ENCODE data around the gene SNRNP48. TPM values are rescaled to one million over a fixed set of nuclear protein-coding genes. Genes with fewer than 3 reads are reported as not detected.

Gene SNRNP48
- total and polyA plus RNA-seq, 2 of the 8 experiments (the other 6 are each of a cell fraction or from before 2014, with no cell fraction given), result 7.7 to 21.0 TPM

DNA sequence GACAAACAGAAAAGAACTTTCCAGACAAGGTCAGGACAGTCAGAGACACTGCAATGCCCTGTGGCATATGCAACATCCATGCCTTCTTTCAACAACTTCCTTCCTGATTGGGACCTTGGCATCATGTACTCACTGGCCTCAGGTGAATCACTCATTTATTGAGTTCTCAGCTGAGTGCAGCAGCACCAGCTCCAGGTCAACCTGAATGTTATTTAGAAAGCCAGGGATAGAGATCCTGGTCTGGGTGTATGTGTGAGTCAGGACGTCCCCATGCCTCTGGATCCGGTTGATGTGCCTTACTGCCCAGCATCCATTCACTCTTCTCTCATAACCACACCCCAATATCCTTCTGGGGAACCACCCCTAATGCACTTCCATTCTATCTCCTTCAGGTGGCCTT, 54.4 kb downstream of the SNRNP48 start:
- Histone ChIP-seq H3K23ac (ENCODE audit: insufficient read length) (no peak overlapping the region), H2BK120ac (replicated peaks; ENCODE audit: low read depth, low read length) (no peak overlapping the region)
- POLR2A ChIA-PET (ENCODE audit: partially characterized antibody), result no interaction called here
- TF ChIP-seq ATF3 (IDR thresholded peaks at IDR 0.05; ENCODE audit: insufficient read depth, low read depth, low read length) (no peak), EZH2 (IDR thresholded peaks at IDR 0.05; ENCODE audit: low read depth, low read length, severe bottlenecking) (no peak), SP4 (IDR thresholded peaks at IDR 0.05; ENCODE audit: low read length) (no peak), CHD2 (IDR thresholded peaks at IDR 0.05; ENCODE audit: low read length) (no peak), SUZ12 (IDR thresholded peaks at IDR 0.05; ENCODE audit: low read length) (no peak), BCL11A (IDR thresholded peaks at IDR 0.05; ENCODE audit: low read depth in 2 of 2, low read length in 2 of 2) (no peak), KDM5A (IDR thresholded peaks at IDR 0.05; ENCODE audit: low read length) (no peak), KDM1A (IDR thresholded peaks at IDR 0.05; ENCODE audit: borderline replicate concordance, low read length) (no peak)

More for the DNA sequence above, 54.4 kb downstream of the SNRNP48 start:
- no peak overlapping the region for H3K4me3 ChIP-seq (ENCODE audit: extremely low read depth in 1 of 4, insufficient read depth in 2 of 4, low read depth in 3 of 4, low read length in 4 of 4)
- H3K4me1 ChIP-seq (replicated peaks in 1 of 4; ENCODE audit: control insufficient read depth in 3 of 4, insufficient read depth in 4 of 4, low read length in 3 of 4), result no peaks in the 10 kb centered on the region
- no peak overlapping the region for H2BK5ac ChIP-seq (ENCODE audit: low read depth, low read length)
- H3K56ac ChIP-seq (replicated peaks; ENCODE audit: insufficient read length, low read depth, low read length), result no peak overlapping the region
- H3K4me2 ChIP-seq (ENCODE audit: insufficient read depth in 1 of 2, low read depth in 2 of 2, low read length in 2 of 2), result no peak overlapping the region
- H3K9me3 ChIP-seq (ENCODE audit: insufficient read depth in 2 of 2, low read depth in 1 of 2, low read length in 1 of 2), result no peaks in the 10 kb centered on the region
- no peak for FAIRE-seq
- H3K23me2 ChIP-seq (ENCODE audit: low read depth, low read length), result no peaks in the 10 kb centered on the region
- CTCF ChIA-PET (ENCODE audit: partially characterized antibody), result interaction anchor here (0.8 to 0.9 kb wide), 2 partner anchors 29 to 434 kb away, joined by 3 read pairs; no protein-coding TSS in a partner anchor
- H4K20me1 ChIP-seq (replicated peaks in 1 of 2; ENCODE audit: control insufficient read depth in 1 of 2, insufficient read depth in 2 of 2, low read length in 2 of 2), result no peaks in the 10 kb centered on the region
- DNase-seq (ENCODE audit: low read depth in 1 of 2, low spot score in 2 of 2), result no peak
- H3K36me3 ChIP-seq (ENCODE audit: control insufficient read depth in 2 of 4, insufficient read depth in 4 of 4, low read length in 3 of 4), result no peaks in the 10 kb centered on the region
- 96% methylated on average over 2 of the region's 2 CpGs; no CpG with 5 or more reads in 1 of the 2 experiments for WGBS, 2 experiments (ENCODE audit: extremely low coverage in 1 of 2, insufficient coverage in 1 of 2, insufficient read length in 1 of 2, insufficient replicate concordance in 2 of 2, low coverage in 1 of 2, low lambda C conversion rate in 2 of 2, missing lambda C conversion rate in 1 of 2)
- H2BK20ac ChIP-seq (ENCODE audit: low read length), result no peak overlapping the region
- no peak overlapping the region for H3K9ac ChIP-seq (replicated peaks in 1 of 4; ENCODE audit: extremely low read depth in 1 of 4, low read depth in 3 of 4, low read length in 3 of 4)
- no peak overlapping the region for H2AFZ ChIP-seq (ENCODE audit: low read length)
- no peaks in the 10 kb centered on the region for H3K79me2 ChIP-seq (ENCODE audit: control insufficient read depth in 1 of 2, insufficient read depth in 2 of 2, low read length in 2 of 2)
- H2BK15ac ChIP-seq (ENCODE audit: low read length), result no peak overlapping the region
- no peak overlapping the region for H2AK5ac ChIP-seq (ENCODE audit: low read depth, low read length)
- no peak overlapping the region for H3K14ac ChIP-seq (ENCODE audit: insufficient read length)
- H3K27ac ChIP-seq (ENCODE audit: low read depth, low read length), result no peak overlapping the region
- H4K91ac ChIP-seq (replicated peaks; ENCODE audit: insufficient read length, low read length), result no peak overlapping the region
- H3K79me1 ChIP-seq (ENCODE audit: low read depth, low read length), result no peaks in the 10 kb centered on the region
- no peak overlapping the region for H3K18ac ChIP-seq (ENCODE audit: extremely low read depth, low read length)
- H4K5ac ChIP-seq (ENCODE audit: insufficient read length, low read depth, low read length), result no peak overlapping the region
- no peak overlapping the region for H2BK12ac ChIP-seq (ENCODE audit: low read depth, low read length)
- H3K27me3 ChIP-seq (replicated peaks in 1 of 4; ENCODE audit: control insufficient read depth in 3 of 4, extremely low read depth in 1 of 4, insufficient read depth in 3 of 4, low read length in 3 of 4), result peaks cover 0 to 3% (median 0%) of the 10 kb centered on the region in 4 experiments; a peak in 1 of 7 replicates
- H3K4ac ChIP-seq (replicated peaks; ENCODE audit: insufficient read length, low read depth, low read length), result no peak overlapping the region
- no peak overlapping the region for H4K8ac ChIP-seq (ENCODE audit: extremely low read depth, insufficient read depth, low read length)

All from H1 (cell line).